ENCODE data around the gene TIMM9. TPM values are rescaled to one million over a fixed set of nuclear protein-coding genes. Genes with fewer than 3 reads are reported as not detected.
"Not testable (repeated sequence)": the region's sequence is repeated elsewhere in the genome, so short reads cannot be mapped to it uniquely, and the experiment has no call there.

The TIMM9 gene
- polyA plus RNA-seq, 1 of the 3 experiments (the other 2 are of a cell fraction), result 17.9 TPM

DNA sequence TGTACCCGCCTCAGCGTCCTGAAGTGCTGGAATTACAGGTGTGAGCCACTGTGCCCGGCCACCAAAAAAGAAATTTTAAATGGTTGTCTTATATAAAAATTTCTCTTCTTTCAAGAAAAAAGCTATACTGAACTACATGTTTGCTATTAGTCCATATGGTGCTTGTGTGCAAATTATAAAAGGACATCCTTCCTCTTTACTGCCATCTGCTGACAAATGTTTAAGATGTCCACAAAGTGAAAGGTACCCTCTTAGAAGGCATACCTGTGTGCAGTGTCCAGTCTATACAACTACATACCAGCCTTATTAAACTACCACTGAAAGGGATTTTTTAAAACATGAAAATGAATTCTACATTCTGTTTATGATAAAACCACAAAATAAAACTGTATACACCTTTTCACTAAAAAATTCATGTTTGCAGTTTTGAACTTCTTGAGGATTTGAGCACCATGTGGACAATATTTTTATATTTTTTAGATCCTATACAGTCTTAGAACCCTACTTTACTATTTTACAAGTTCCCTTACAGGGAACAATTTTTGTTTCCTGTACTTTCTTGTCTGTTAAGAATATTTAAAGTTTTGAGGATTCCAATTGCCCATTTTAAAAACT, 64.4 kb downstream of the TIMM9 start (continued):
- TF ChIP-seq, protein P1, sequence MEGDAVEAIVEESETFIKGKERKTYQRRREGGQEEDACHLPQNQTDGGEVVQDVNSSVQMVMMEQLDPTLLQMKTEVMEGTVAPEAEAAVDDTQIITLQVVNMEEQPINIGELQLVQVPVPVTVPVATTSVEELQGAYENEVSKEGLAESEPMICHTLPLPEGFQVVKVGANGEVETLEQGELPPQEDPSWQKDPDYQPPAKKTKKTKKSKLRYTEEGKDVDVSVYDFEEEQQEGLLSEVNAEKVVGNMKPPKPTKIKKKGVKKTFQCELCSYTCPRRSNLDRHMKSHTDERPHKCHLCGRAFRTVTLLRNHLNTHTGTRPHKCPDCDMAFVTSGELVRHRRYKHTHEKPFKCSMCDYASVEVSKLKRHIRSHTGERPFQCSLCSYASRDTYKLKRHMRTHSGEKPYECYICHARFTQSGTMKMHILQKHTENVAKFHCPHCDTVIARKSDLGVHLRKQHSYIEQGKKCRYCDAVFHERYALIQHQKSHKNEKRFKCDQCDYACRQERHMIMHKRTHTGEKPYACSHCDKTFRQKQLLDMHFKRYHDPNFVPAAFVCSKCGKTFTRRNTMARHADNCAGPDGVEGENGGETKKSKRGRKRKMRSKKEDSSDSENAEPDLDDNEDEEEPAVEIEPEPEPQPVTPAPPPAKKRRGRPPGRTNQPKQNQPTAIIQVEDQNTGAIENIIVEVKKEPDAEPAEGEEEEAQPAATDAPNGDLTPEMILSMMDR (IDR thresholded peaks at IDR 0.05), result peak; percentile 53

DNA sequence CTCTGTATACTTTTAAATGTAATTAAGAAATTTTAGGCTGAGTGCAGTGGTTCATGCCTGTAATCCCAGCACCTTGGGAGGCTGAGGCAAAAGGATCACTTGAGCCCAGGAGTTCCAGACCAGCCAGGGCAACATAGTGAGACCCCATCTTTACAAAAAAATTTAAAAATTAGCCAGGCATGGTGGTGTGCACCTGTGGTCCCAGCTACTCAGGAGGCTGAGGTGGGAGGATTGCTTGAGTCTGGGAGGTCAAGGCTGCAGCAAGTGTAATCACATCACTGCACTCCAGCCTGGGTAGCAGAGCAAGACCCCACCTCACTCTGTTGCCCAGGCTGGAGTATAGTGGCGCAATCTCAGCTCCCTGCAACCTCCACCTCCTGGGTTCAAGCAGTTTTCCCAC, 65.1 kb downstream of the TIMM9 start:
- peaks cover 52 to 71% of the 10 kb centered on the region in 2 experiments for H3K36me3 ChIP-seq (replicated peaks in 1 of 2; ENCODE audit: control insufficient read depth in 1 of 2, insufficient read depth in 2 of 2, low read length in 1 of 2)
- not testable (repeated sequence) for H3K27me3 ChIP-seq (ENCODE audit: insufficient read depth)

More for the DNA sequence above, 65.1 kb downstream of the TIMM9 start:
- H2AFZ ChIP-seq (ENCODE audit: low read depth); H4K20me1 ChIP-seq (ENCODE audit: insufficient read depth); H3K9me3 ChIP-seq; DNase-seq; POLR2A ChIA-PET; H3K4me1 ChIP-seq (ENCODE audit: control insufficient read depth in 1 of 2, insufficient read depth in 2 of 2, low read depth in 1 of 2, low read length in 1 of 2); H3K27ac ChIP-seq (ENCODE audit: low read depth in 2 of 2, low read length in 1 of 2); H3K79me2 ChIP-seq (ENCODE audit: insufficient read depth); H3K4me3 ChIP-seq (ENCODE audit: low read depth in 2 of 2, low read length in 1 of 2); H3K9me2 ChIP-seq; H3K4me2 ChIP-seq; H3K9ac ChIP-seq: not testable (repeated sequence)
- CTCF ChIA-PET, result interaction anchor here (0.7 to 2.2 kb wide), 8 partner anchors 10 to 254 kb away, joined by 3 to 11 read pairs (median 4); no protein-coding TSS in a partner anchor
- WGBS (ENCODE audit: low lambda C conversion rate), result no CpG with 5 or more reads among the region's 1 CpG
- H3F3A ChIP-seq (replicated peaks; ENCODE audit: insufficient read depth), result peaks cover 11% of the 10 kb centered on the region

Small RNA genes lying within 50 kb of the gene (small RNA-seq; reads per million reads assigned to genes)
- 0 reads per million in 7 experiments for gene HSBP1P1
- gene RF00019, result 0 reads per million in 7 experiments

Other genes with a start within 250 kb of the TIMM9 start
- 32.9 and 54.2 TPM in 2 replicates for gene ACTR10, start 227.4 kb downstream of the TIMM9 start, polyA plus RNA-seq (2012; rRNA removed)
- gene PSMA3, start 182.7 kb downstream of the TIMM9 start, polyA plus RNA-seq (2012; rRNA removed), result 203 and 214 TPM in 2 replicates
- gene ARID4A, start 129.0 kb downstream of the TIMM9 start, polyA plus RNA-seq (2012; rRNA removed), result 4.6 and 5.6 TPM in 2 replicates
- not detected in 2 replicates for gene TOMM20L, start 31.6 kb downstream of the TIMM9 start, polyA plus RNA-seq (2012; rRNA removed)
- gene KIAA0586, start 188 bp upstream of the TIMM9 start, polyA plus RNA-seq (2012; rRNA removed), result 7.5 and 9.2 TPM in 2 replicates
- gene DACT1, start 210.4 kb upstream of the TIMM9 start, polyA plus RNA-seq (2012; rRNA removed), result 3.3 and 4.2 TPM in 2 replicates